ENCODE data around the gene ZDHHC14.
"Not testable (repeated sequence)": the region's sequence is repeated elsewhere in the genome, so short reads cannot be mapped to it uniquely, and the experiment has no call there.

The ZDHHC14 gene

GRCh38 chr6:157445277-157446009 is 64.5 kb downstream of the ZDHHC14 start:
- no peak for DNase-seq (ENCODE audit: low read depth)

GRCh38 chr6:157447735-157448134 is 66.7 kb downstream of the ZDHHC14 start:
- no peak for DNase-seq (ENCODE audit: low read depth)

- DNase-seq (ENCODE audit: low read depth): no peak
These were observed 68.6 kb downstream of the ZDHHC14 start for GRCh38 chr6:157449610-157450009.

GRCh38 chr6:157450931-157451742 is 70.1 kb downstream of the ZDHHC14 start:
- no peak for DNase-seq (ENCODE audit: low read depth)

GRCh38 chr6:157452096-157452495 is 71.1 kb downstream of the ZDHHC14 start:
- DNase-seq (ENCODE audit: low read depth): no peak

- DNase-seq (ENCODE audit: low read depth): no peak
These were observed 72.1 kb downstream of the ZDHHC14 start for GRCh38 chr6:157453131-157453530.

- DNase-seq (ENCODE audit: low read depth): no peak
These were observed 73.0 kb downstream of the ZDHHC14 start for GRCh38 chr6:157453978-157454377.

- DNase-seq (ENCODE audit: low read depth): no peak
These were observed 74.0 kb downstream of the ZDHHC14 start for GRCh38 chr6:157454762-157455714.

- DNase-seq (ENCODE audit: low read depth): no peak
These were observed 74.9 kb downstream of the ZDHHC14 start for GRCh38 chr6:157455731-157456523.

GRCh38 chr6:157456524-157456829 is 75.5 kb downstream of the ZDHHC14 start:
- no peak for DNase-seq (ENCODE audit: low read depth)

- no peak for DNase-seq (ENCODE audit: low read depth)
These were observed 76.8 kb downstream of the ZDHHC14 start for GRCh38 chr6:157457787-157458186.

- DNase-seq (ENCODE audit: low read depth): no peak
These were observed 78.3 kb downstream of the ZDHHC14 start for GRCh38 chr6:157459327-157459726.

- no peak for DNase-seq (ENCODE audit: low read depth)
These were observed 79.4 kb downstream of the ZDHHC14 start for GRCh38 chr6:157460182-157460999.

GRCh38 chr6:157461000-157461915 is 80.3 kb downstream of the ZDHHC14 start:
- DNase-seq (ENCODE audit: low read depth): no peak

GRCh38 chr6:157462956-157463742 is 82.2 kb downstream of the ZDHHC14 start:
- no peak for DNase-seq (ENCODE audit: low read depth)

- not testable (repeated sequence) for DNase-seq (ENCODE audit: low read depth)
These were observed 82.7 kb downstream of the ZDHHC14 start for GRCh38 chr6:157463743-157464135.

GRCh38 chr6:157464653-157465535 is 83.9 kb downstream of the ZDHHC14 start:
- DNase-seq (ENCODE audit: low read depth): no peak

GRCh38 chr6:157466342-157466648 is 85.3 kb downstream of the ZDHHC14 start:
- no peak for DNase-seq (ENCODE audit: low read depth)

All from stimulated activated CD8-positive, alpha-beta memory T cell treated with anti-CD3 and anti-CD28 coated beads, Interleukin-15, amount 100 ng/mL, for 24 hours (primary cell).